HG03460 (cell line): Measurements from ENCODE around the gene MAB21L4.

Source experiments
- ATAC-seq: cut with Tn5 transposase; IDR thresholded peaks from one replicate; pipeline ENCODE4 v1.9.1; 2021; ENCODE audit not compliant: unreplicated experiment

Gene MAB21L4

GRCh38 chr2:240925568-240926515 lies 29.9 kb upstream of the MAB21L4 start:
- no peak for ATAC-seq

- ATAC-seq, result no peak
These were observed 29.2 kb upstream of the MAB21L4 start for GRCh38 chr2:240925191-240925567.

GRCh38 chr2:240922982-240923537 lies 27.1 kb upstream of the MAB21L4 start:
- ATAC-seq, result no peak

GRCh38 chr2:240922245-240922981 lies 26.5 kb upstream of the MAB21L4 start:
- no peak for ATAC-seq

GRCh38 chr2:240921995-240922244 lies 26.0 kb upstream of the MAB21L4 start:
- no peak for ATAC-seq

GRCh38 chr2:240921311-240921994 lies 25.5 kb upstream of the MAB21L4 start:
- no peak for ATAC-seq

GRCh38 chr2:240920783-240921231 lies 24.9 kb upstream of the MAB21L4 start:
- ATAC-seq, result no peak

- no peak for ATAC-seq
These were observed 24.1 kb upstream of the MAB21L4 start for GRCh38 chr2:240919786-240920782.

- no peak for ATAC-seq
These were observed 23.3 kb upstream of the MAB21L4 start for GRCh38 chr2:240919161-240919781.

- ATAC-seq, result no peak
These were observed 22.5 kb upstream of the MAB21L4 start for GRCh38 chr2:240918258-240919091.

- ATAC-seq, result no peak
These were observed 21.8 kb upstream of the MAB21L4 start for GRCh38 chr2:240917684-240918257.

- ATAC-seq, result no peak
These were observed 21.2 kb upstream of the MAB21L4 start for GRCh38 chr2:240917009-240917683.

- no peak for ATAC-seq
These were observed 20.6 kb upstream of the MAB21L4 start for GRCh38 chr2:240916571-240917008.

- ATAC-seq, result no peak
These were observed 19.8 kb upstream of the MAB21L4 start for GRCh38 chr2:240915526-240916341.

GRCh38 chr2:240914645-240915525 lies 18.9 kb upstream of the MAB21L4 start:
- no peak for ATAC-seq
